ENCODE results near the gene ELMO3. TPM values are rescaled to one million over a fixed set of nuclear protein-coding genes. Genes with fewer than 3 reads are reported as not detected.

The ELMO3 gene
- total RNA-seq, 4 donors from 2014 or later = 0.51 to 1.5 (median 0.93) TPM

DNA sequence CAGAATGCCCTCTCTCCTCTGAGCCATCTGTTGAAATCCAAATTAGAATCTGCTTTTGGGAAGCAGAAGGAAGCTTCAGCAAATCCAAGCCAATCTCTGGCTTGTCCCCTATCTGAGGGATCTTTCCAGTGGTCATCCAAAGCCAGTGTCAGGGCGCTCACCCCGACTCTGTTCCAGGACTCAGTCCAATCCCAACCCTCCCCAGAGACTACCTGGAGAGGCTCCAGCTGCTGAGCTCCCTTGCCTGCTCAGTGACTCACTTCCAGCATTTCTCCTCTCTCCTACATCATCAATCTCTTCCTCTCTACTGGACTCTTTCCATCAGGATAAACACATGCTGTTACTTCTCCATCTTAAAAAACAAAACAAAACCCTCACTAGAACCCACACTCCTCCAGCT lies 17.6 kb upstream of the ELMO3 start:
- TF ChIP-seq, protein P1, sequence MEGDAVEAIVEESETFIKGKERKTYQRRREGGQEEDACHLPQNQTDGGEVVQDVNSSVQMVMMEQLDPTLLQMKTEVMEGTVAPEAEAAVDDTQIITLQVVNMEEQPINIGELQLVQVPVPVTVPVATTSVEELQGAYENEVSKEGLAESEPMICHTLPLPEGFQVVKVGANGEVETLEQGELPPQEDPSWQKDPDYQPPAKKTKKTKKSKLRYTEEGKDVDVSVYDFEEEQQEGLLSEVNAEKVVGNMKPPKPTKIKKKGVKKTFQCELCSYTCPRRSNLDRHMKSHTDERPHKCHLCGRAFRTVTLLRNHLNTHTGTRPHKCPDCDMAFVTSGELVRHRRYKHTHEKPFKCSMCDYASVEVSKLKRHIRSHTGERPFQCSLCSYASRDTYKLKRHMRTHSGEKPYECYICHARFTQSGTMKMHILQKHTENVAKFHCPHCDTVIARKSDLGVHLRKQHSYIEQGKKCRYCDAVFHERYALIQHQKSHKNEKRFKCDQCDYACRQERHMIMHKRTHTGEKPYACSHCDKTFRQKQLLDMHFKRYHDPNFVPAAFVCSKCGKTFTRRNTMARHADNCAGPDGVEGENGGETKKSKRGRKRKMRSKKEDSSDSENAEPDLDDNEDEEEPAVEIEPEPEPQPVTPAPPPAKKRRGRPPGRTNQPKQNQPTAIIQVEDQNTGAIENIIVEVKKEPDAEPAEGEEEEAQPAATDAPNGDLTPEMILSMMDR (IDR thresholded peaks at IDR 0.05; ENCODE audit: low read depth) = no peak

DNA sequence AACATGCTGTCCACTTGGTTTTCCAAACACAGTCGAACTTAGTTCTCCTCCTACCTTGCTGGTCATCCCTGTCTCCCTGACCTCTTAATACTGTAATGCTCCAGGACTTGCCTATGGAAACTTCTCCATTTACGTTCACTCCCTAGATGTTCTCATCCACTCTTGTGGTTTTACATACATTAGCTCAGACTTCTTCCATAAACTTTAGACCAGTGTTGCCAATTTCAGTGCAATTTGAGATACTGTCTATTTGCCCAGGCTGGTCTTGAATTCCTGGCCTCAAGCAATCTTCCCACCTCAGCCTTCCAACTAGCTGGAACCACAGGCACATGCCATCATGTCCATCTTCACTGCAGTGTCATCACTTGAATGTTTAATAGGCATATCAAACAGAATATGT lies 16.6 kb upstream of the ELMO3 start:
- TF ChIP-seq, protein P1 (IDR thresholded peaks at IDR 0.05; ENCODE audit: low read depth) = no peak

DNA sequence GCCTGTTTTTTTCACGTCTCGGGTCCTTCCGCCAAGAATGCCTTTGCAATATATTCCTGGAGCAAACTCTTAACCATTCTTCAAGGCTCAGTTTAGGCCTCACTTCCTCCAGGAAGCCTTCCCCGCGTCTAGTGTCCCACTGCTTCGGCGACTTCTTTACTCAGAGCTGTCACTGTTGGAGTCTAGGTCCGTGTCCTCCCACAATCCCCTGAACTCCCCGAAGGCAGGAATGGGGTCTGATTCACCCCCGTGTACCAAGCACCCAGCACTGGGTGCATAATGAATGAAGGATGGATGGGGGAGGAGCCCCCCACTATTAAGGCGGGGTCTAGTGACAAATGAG lies 15.7 kb upstream of the ELMO3 start:
- TF ChIP-seq, protein P1 (IDR thresholded peaks at IDR 0.05; ENCODE audit: low read depth) = no peak

DNA sequence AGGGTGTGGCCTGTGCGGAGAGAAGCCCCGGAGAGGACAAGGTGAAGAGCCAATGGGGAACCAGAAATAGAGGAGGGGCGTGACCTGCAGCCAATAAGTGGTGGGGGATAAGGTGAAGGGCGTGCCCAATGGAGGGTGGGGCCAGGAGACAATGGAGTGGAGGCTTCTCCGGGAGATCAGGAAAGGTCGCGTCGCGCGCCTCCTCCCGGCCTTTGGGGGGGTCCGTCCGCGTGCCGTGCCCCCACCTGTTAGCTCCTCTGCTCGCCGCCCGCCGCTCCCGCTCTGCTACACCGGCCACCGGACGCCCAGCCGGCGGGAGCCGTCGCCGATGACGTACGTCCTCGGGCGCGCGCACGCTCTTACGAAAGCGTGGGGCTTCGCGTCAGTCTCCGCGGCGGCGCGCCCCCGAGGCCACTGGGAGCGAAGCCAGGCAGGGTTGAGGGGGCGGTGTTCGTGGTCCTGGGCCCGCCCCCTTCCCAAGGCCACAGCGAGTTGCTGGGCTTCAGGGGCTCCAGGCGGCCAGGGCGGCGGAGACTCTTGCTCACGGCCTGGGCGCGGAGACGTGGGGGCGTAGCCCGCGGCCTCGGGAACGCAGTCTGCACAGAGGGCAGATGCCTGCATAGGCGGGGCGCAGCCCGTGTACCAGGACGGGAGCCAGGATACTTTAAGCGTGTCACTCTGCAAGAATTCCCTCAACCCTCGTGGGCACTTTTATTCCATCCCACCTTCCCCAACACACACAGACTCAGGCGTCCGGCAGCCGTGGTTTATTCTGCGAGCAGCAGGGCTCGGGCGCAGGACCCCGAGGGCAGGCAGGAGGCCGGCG lies 15.1 kb upstream of the ELMO3 start, which contains the start of gene MATCAP1:
MATCAP1 (minus strand) TSS at position 337 of the 826 bp plus-strand sequence. CDS start 3,353 bp downstream, outside the sequence.
- TF ChIP-seq, protein P1 (IDR thresholded peaks at IDR 0.05; ENCODE audit: low read depth) = no peak

DNA sequence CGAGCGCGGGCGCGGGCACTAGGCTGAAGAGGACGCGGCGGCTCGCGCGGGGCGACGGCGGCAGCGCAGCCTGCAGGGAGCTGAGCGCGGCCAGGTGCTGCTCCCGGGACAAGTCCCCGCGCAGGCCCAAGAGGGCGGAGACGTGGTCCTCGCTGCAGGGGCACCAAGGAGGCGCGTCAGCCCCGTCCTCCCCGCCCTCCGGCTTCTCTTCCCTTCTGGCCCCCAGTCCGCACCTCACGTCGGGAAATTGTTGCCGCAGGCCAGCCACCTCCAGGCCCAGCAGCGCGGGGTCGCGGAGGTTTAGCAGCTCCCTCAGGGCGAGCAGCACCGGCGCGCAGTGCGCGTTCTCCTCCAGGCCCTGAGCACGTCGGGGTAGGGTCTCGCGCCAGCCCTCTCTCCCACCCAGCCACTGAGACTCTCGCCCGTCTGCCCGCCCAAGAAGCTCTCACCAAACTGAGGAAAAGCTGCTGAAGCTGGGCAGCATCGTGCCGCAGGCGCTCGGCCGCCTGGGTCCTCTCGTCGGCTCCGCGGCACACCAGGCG lies 14.4 kb upstream of the ELMO3 start:
- TF ChIP-seq, protein P1 (IDR thresholded peaks at IDR 0.05; ENCODE audit: low read depth) = no peak

DNA sequence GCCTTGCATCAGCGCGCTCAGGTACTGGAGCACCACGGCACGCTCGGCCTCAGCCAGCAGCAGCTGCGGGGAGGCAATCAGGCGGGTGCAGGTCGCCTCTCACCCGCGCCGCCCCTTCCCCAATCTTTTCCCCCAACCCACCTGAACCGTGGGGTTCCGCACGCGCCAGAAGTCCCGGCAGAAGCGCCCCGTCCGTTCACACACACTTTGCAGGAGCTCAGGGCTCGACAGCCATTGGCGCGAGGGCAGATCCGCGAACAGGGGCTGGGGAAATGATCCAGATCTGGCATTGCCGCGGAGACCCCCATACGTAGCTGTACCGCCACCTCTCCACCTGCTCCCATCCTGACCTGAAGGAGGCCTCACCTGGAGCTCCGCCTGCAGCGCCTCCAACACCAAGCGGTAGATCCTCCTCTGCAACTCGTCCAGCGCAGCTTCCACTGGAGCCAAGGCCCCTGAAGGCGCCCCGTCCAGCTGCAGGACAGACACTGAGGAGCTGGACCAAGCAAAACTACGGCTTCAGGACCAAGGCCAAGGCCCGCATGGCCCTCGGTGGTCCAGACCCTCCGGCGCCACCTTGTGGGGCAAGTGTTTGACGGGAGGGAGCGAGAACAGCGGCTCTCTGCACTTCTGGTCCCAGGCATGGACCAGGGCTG lies 13.8 kb upstream of the ELMO3 start:
- TF ChIP-seq, protein P1 (IDR thresholded peaks at IDR 0.05; ENCODE audit: low read depth) = no peak

DNA sequence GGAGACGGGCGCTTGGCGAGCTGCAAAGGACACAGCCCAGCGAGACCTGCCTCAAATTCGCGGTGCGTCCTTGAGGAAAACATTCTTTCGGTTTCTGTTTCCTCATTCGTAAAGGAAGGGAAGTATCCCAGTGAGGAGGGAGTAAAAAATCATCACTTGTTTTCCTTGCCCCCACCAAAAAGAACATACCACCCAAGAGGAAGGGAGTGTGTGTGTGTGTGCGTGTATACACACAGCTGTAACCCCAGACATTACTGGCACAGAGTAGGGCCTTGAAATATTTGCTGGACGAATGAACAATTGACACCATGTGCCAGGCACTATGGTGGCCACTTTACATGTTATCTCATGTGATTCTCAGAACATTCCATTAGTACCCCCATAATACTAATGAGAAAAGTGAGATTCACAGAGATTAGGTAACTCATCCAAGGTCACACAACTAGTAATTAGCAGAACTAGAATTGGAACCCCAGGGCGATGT lies 13.2 kb upstream of the ELMO3 start:
- TF ChIP-seq, protein P1 (IDR thresholded peaks at IDR 0.05; ENCODE audit: low read depth) = no peak

Measured in subcutaneous adipose tissue (tissue), 4 donors.